HEK293 (cell line): ENCODE results near the gene VARS1.
A peak's percentile ranks its signal among the peaks of the same experiment; 100 is the strongest.

Experiments used
- BCL11B ChIP-seq: fragments of 450-650 bp; formaldehyde crosslinking; IDR thresholded peaks from 2 replicates; pipeline ENCODE4 v1.5.1; 2016; ENCODE audit warnings: low read depth, missing biosample characterization, missing genetic modification characterization
- EGR2 ChIP-seq: fragments of 450-650 bp; formaldehyde crosslinking; IDR thresholded peaks from 2 replicates; pipeline ENCODE4 v1.5.1; 2016; ENCODE audit warnings: low read depth, missing biosample characterization, missing genetic modification characterization
- FEZF1 ChIP-seq: fragments of 450-650 bp; formaldehyde crosslinking; IDR thresholded peaks from 2 replicates; pipeline ENCODE4 v1.5.1; 2016; ENCODE audit warnings: missing biosample characterization, missing genetic modification characterization
- GLIS1 ChIP-seq: fragments of 450-650 bp; formaldehyde crosslinking; IDR thresholded peaks from 2 replicates; pipeline ENCODE4 v1.5.1; 2016; ENCODE audit warnings: missing biosample characterization, missing genetic modification characterization
- HOXC10 ChIP-seq: sonication (generic); formaldehyde crosslinking; IDR thresholded peaks from 2 replicates; pipeline ENCODE4 v1.8.1; 2023; ENCODE audit warnings: mild to moderate bottlenecking, missing genetic modification reagents
- PRDM1 ChIP-seq: fragments of 450-650 bp; formaldehyde crosslinking; IDR thresholded peaks from 2 replicates; pipeline ENCODE4; 2016; ENCODE audit warnings: missing biosample characterization, missing genetic modification characterization
- PRDM6 ChIP-seq: fragments of 450-650 bp; formaldehyde crosslinking; IDR thresholded peaks from 2 replicates; pipeline ENCODE4 v1.5.1; 2017; ENCODE audit warnings: missing biosample characterization, missing genetic modification characterization
- TRIM28 ChIP-seq: IDR thresholded peaks from 2 replicates; pipeline ENCODE4 v1.6.1; 2011; ENCODE audit warnings: low read length, control low read depth, borderline replicate concordance
- ZBTB20 ChIP-seq: fragments of 450-650 bp; formaldehyde crosslinking; IDR thresholded peaks from 2 replicates; pipeline ENCODE4 v1.5.1; 2016; ENCODE audit warnings: missing biosample characterization, missing genetic modification characterization
- ZNF112 ChIP-seq: fragments of 450-650 bp; formaldehyde crosslinking; IDR thresholded peaks from 2 replicates; pipeline ENCODE4 v1.5.0; 2017; ENCODE audit warnings: missing biosample characterization, missing genetic modification characterization
- ZNF132 ChIP-seq: fragments of 450-650 bp; formaldehyde crosslinking; IDR thresholded peaks from 2 replicates; pipeline ENCODE4 v1.5.1; 2017; ENCODE audit warnings: missing biosample characterization, missing genetic modification characterization, borderline replicate concordance
- ZNF133 ChIP-seq: fragments of 450-650 bp; formaldehyde crosslinking; IDR thresholded peaks from 2 replicates; pipeline ENCODE4 v1.5.1; 2016; ENCODE audit warnings: missing biosample characterization, missing genetic modification characterization
- ZNF292 ChIP-seq: fragments of 450-650 bp; formaldehyde crosslinking; IDR thresholded peaks from 2 replicates; pipeline ENCODE4 v1.5.1; 2016; ENCODE audit warnings: low read depth, missing biosample characterization, missing genetic modification characterization, borderline replicate concordance
- ZNF354C ChIP-seq: fragments of 450-650 bp; formaldehyde crosslinking; IDR thresholded peaks from 2 replicates; pipeline ENCODE4 v1.5.1; 2016; ENCODE audit warnings: missing biosample characterization, missing genetic modification characterization, low read depth, borderline replicate concordance
- ZNF391 ChIP-seq: fragments of 450-650 bp; formaldehyde crosslinking; IDR thresholded peaks from 2 replicates; pipeline ENCODE4 v1.5.1; 2016; ENCODE audit warnings: low read depth, missing biosample characterization, missing genetic modification characterization, borderline replicate concordance
- ZNF404 ChIP-seq: fragments of 450-650 bp; formaldehyde crosslinking; IDR thresholded peaks from 2 replicates; pipeline ENCODE4 v1.5.1; 2017; ENCODE audit warnings: missing biosample characterization, missing genetic modification characterization
- ZNF426 ChIP-seq: fragments of 450-650 bp; formaldehyde crosslinking; IDR thresholded peaks from 2 replicates; pipeline ENCODE4 v1.5.1; 2017; ENCODE audit warnings: missing biosample characterization, missing genetic modification characterization, mild to moderate bottlenecking, inconsistent platforms, moderate library complexity
- ZNF600 ChIP-seq: fragments of 450-650 bp; formaldehyde crosslinking; IDR thresholded peaks from 2 replicates; pipeline ENCODE4 v1.5.1; 2016; ENCODE audit warnings: missing biosample characterization, missing genetic modification characterization
- ZNF626 ChIP-seq: fragments of 450-650 bp; sonication (Bioruptor Pico); formaldehyde crosslinking; IDR thresholded peaks from 2 replicates; pipeline ENCODE4 v1.5.1; 2018; ENCODE audit warnings: missing biosample characterization, missing genetic modification characterization, inconsistent platforms
- ZNF629 ChIP-seq: fragments of 450-650 bp; formaldehyde crosslinking; IDR thresholded peaks from 2 replicates; pipeline ENCODE4 v1.5.1; 2017; ENCODE audit warnings: missing biosample characterization, missing genetic modification characterization
- ZNF639 ChIP-seq: fragments of 450-650 bp; formaldehyde crosslinking; IDR thresholded peaks from 2 replicates; pipeline ENCODE4 v1.5.1; 2016; ENCODE audit warnings: missing biosample characterization, missing genetic modification characterization
- ZNF664 ChIP-seq: fragments of 450-650 bp; formaldehyde crosslinking; IDR thresholded peaks from 2 replicates; pipeline ENCODE4 v1.5.1; 2016; ENCODE audit warnings: missing biosample characterization, missing genetic modification characterization
- ZNF701 ChIP-seq: fragments of 450-650 bp; formaldehyde crosslinking; IDR thresholded peaks from 2 replicates; pipeline ENCODE4 v1.5.1; 2016; ENCODE audit warnings: missing biosample characterization, missing genetic modification characterization
- ZSCAN16 ChIP-seq: fragments of 450-650 bp; formaldehyde crosslinking; IDR thresholded peaks from 2 replicates; pipeline ENCODE4 v1.5.1; 2016; ENCODE audit warnings: missing biosample characterization, missing genetic modification characterization
- ZSCAN30 ChIP-seq: fragments of 450-650 bp; IDR thresholded peaks from 2 replicates; pipeline ENCODE4 v1.5.1; 2018; ENCODE audit warnings: missing biosample characterization, mild to moderate bottlenecking, missing genetic modification characterization, moderate library complexity
- TF ChIP-seq, protein P1 (sequence below): fragments of 450-650 bp; formaldehyde crosslinking; conservative IDR thresholded peaks from 2 replicates; pipeline ENCODE4 v1.5.1; 2016; ENCODE audit warnings: low read depth, missing biosample characterization, missing genetic modification characterization
- TF ChIP-seq, protein P2 (sequence below): fragments of 450-650 bp; formaldehyde crosslinking; optimal IDR thresholded peaks from 2 replicates; pipeline ENCODE3; 2016; ENCODE audit warnings: missing biosample characterization, mild to moderate bottlenecking, missing genetic modification characterization
- TF ChIP-seq, protein P3 (sequence below): fragments of 450-650 bp; formaldehyde crosslinking; IDR thresholded peaks from 2 replicates; pipeline ENCODE4 v1.5.1; 2016; ENCODE audit warnings: missing biosample characterization, missing genetic modification characterization
- TF ChIP-seq, protein P4 (sequence below): fragments of 450-650 bp; formaldehyde crosslinking; IDR thresholded peaks from 2 replicates; pipeline ENCODE4 v1.5.1; 2016; ENCODE audit warnings: missing biosample characterization, missing genetic modification characterization

Gene VARS1

GRCh38 chr6:31831350-31832215, 36.0 kb upstream of the VARS1 start (continued):
- TF ChIP-seq, protein P1, sequence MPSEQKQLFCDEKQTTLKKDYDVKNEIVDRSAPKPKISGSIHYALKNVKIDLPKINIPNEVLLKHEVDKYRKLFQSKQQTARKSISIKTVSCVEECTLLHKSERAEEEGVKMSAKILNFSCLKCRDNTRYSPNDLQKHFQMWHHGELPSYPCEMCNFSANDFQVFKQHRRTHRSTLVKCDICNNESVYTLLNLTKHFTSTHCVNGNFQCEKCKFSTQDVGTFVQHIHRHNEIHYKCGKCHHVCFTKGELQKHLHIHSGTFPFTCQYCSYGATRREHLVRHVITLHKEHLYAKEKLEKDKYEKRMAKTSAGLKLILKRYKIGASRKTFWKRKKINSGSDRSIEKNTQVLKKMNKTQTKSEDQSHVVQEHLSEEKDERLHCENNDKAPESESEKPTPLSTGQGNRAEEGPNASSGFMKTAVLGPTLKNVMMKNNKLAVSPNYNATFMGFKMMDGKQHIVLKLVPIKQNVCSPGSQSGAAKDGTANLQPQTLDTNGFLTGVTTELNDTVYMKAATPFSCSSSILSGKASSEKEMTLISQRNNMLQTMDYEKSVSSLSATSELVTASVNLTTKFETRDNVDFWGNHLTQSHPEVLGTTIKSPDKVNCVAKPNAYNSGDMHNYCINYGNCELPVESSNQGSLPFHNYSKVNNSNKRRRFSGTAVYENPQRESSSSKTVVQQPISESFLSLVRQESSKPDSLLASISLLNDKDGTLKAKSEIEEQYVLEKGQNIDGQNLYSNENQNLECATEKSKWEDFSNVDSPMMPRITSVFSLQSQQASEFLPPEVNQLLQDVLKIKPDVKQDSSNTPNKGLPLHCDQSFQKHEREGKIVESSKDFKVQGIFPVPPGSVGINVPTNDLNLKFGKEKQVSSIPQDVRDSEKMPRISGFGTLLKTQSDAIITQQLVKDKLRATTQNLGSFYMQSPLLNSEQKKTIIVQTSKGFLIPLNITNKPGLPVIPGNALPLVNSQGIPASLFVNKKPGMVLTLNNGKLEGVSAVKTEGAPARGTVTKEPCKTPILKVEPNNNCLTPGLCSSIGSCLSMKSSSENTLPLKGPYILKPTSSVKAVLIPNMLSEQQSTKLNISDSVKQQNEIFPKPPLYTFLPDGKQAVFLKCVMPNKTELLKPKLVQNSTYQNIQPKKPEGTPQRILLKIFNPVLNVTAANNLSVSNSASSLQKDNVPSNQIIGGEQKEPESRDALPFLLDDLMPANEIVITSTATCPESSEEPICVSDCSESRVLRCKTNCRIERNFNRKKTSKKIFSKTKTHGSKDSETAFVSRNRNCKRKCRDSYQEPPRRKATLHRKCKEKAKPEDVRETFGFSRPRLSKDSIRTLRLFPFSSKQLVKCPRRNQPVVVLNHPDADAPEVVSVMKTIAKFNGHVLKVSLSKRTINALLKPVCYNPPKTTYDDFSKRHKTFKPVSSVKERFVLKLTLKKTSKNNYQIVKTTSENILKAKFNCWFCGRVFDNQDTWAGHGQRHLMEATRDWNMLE (tag by site-specific recombination): no peak
- no peak for TF ChIP-seq ZNF664
- no peak for TF ChIP-seq ZNF701
- TF ChIP-seq ZSCAN16: no peak
- no peak for TF ChIP-seq ZNF426 (tag by site-specific recombination)
- TF ChIP-seq ZNF404: no peak
- no peak for TF ChIP-seq ZNF629
- TF ChIP-seq ZNF132 (tag by site-specific recombination): no peak
- TF ChIP-seq ZNF354C (tag by site-specific recombination): no peak
- TF ChIP-seq ZNF639 (tag by site-specific recombination): 0 out of 2 replicates have a peak, but pooled peaks have one; percentile 16
- TF ChIP-seq ZNF626 (tag by site-specific recombination): no peak
- no peak for TF ChIP-seq ZNF391 (tag by site-specific recombination)
- TF ChIP-seq ZNF600: peak; percentile 59
- TF ChIP-seq, protein P2, sequence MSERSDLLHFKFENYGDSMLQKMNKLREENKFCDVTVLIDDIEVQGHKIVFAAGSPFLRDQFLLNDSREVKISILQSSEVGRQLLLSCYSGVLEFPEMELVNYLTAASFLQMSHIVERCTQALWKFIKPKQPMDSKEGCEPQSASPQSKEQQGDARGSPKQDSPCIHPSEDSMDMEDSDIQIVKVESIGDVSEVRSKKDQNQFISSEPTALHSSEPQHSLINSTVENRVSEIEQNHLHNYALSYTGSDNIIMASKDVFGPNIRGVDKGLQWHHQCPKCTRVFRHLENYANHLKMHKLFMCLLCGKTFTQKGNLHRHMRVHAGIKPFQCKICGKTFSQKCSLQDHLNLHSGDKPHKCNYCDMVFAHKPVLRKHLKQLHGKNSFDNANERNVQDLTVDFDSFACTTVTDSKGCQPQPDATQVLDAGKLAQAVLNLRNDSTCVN (tag by site-specific recombination): no peak
- TF ChIP-seq TRIM28: no peak
- TF ChIP-seq PRDM6 (tag by site-specific recombination): peak; percentile 97
- no peak for TF ChIP-seq HOXC10 (CRISPR knock-in tag)
- TF ChIP-seq, protein P3, sequence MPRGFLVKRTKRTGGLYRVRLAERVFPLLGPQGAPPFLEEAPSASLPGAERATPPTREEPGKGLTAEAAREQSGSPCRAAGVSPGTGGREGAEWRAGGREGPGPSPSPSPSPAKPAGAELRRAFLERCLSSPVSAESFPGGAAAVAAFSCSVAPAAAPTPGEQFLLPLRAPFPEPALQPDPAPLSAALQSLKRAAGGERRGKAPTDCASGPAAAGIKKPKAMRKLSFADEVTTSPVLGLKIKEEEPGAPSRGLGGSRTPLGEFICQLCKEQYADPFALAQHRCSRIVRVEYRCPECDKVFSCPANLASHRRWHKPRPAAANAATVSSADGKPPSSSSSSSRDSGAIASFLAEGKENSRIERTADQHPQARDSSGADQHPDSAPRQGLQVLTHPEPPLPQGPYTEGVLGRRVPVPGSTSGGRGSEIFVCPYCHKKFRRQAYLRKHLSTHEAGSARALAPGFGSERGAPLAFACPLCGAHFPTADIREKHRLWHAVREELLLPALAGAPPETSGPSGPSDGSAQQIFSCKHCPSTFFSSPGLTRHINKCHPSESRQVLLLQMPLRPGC: 0 out of 2 replicates have a peak, but pooled peaks have one; percentile 20
- no peak for TF ChIP-seq ZSCAN30 (tag by site-specific recombination)
- peak; percentile 45; the same call in 1 of the 2 replicates for TF ChIP-seq EGR2 (tag by site-specific recombination)
- TF ChIP-seq GLIS1 (tag by site-specific recombination): no peak
- no peak for TF ChIP-seq ZNF112
- no peak for TF ChIP-seq ZNF292 (tag by site-specific recombination)
- no peak for TF ChIP-seq ZBTB20 (tag by site-specific recombination)
- TF ChIP-seq BCL11B: 0 out of 2 replicates have a peak, but pooled peaks have one; percentile 70
- TF ChIP-seq PRDM1: peak; percentile 61
- TF ChIP-seq, protein P4, sequence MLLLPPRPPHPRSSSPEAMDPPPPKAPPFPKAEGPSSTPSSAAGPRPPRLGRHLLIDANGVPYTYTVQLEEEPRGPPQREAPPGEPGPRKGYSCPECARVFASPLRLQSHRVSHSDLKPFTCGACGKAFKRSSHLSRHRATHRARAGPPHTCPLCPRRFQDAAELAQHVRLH (tag by site-specific recombination): 0 out of 2 replicates have a peak, but pooled peaks have one; percentile 26
- TF ChIP-seq ZNF133 (tag by site-specific recombination): no peak
- TF ChIP-seq FEZF1 (tag by site-specific recombination): no peak
